CD8-positive, alpha-beta memory T cell (primary cell): ENCODE measurements around the gene DIAPH2. TPM values are rescaled to one million over a fixed set of nuclear protein-coding genes. Genes with fewer than 3 reads are reported as not detected.

Experiments
- CTCF ChIA-PET: fragments of 350-600 bp; sonication (Branson Sonifier 250); formaldehyde crosslinking; loops from one replicate; lab custom pipeline; 2021; ENCODE audit warnings: antibody characterized with exemption; lab: Charles Lee
- POLR2A ChIA-PET: fragments of 350-600 bp; sonication (Branson Sonifier 250); formaldehyde crosslinking; loops from one replicate; lab custom pipeline; 2021; ENCODE audit warnings: antibody characterized with exemption; lab: Charles Lee
- DNase-seq, 5 donors: peaks; one replicate each; pipeline versions ENCODE4 v3.0.0 to v3.0.0-alpha.2; 2020 to 2022; ENCODE audit warnings: mixed read lengths in 1 of 5
- H3K27ac ChIP-seq: one replicate; pipeline ENCODE4 v1.7.0; 2013; ENCODE audit warnings: low read depth, mild to moderate bottlenecking, low read length, moderate library complexity
- H3K27me3 ChIP-seq: 2 replicates; pipeline ENCODE4 v1.7.0; 2013; ENCODE audit warnings: low read length, mild to moderate bottlenecking; ENCODE audit not compliant: insufficient read depth, poor library complexity, severe bottlenecking
- H3K36me3 ChIP-seq: 2 replicates; pipeline ENCODE4 v1.7.0; 2013; ENCODE audit warnings: mild to moderate bottlenecking, low read length, moderate library complexity; ENCODE audit not compliant: insufficient read depth
- H3K4me1 ChIP-seq: 2 replicates; pipeline ENCODE4 v1.7.0; 2013; ENCODE audit warnings: mild to moderate bottlenecking, low read length, moderate library complexity; ENCODE audit not compliant: insufficient read depth
- H3K4me3 ChIP-seq: 2 replicates; pipeline ENCODE4 v1.7.0; 2013; ENCODE audit warnings: mild to moderate bottlenecking, low read length
- H3K9me3 ChIP-seq: 2 replicates; pipeline ENCODE4 v1.7.0; 2013; ENCODE audit warnings: mild to moderate bottlenecking, low read length
- H3K27ac Mint-ChIP-seq, 8 donors: one replicate each; pipeline ENCODE4 v1.8.0; 2020 to 2021; ENCODE audit warnings: mixed read lengths in 8 of 8, mild to moderate bottlenecking in 6 of 8, inconsistent platforms in 3 of 8, moderate library complexity in 3 of 8
- H3K27me3 Mint-ChIP-seq, 2 donors: one replicate each; pipeline ENCODE4 v1.8.0; 2020 to 2021; ENCODE audit warnings: mixed read lengths in 2 of 2, mild to moderate bottlenecking in 1 of 2, moderate library complexity in 1 of 2
- H3K36me3 Mint-ChIP-seq, 3 donors: one replicate each; pipeline ENCODE4 v1.8.0; 2020 to 2021; ENCODE audit warnings: mixed read lengths in 3 of 3, inconsistent platforms in 1 of 3, mild to moderate bottlenecking in 1 of 3
- H3K4me1 Mint-ChIP-seq, 3 donors: one replicate each; pipeline ENCODE4 v1.8.0; 2020 to 2021; ENCODE audit warnings: mixed read lengths in 3 of 3, inconsistent platforms in 1 of 3, mild to moderate bottlenecking in 1 of 3
- H3K4me3 Mint-ChIP-seq, 7 donors: one replicate each; pipeline ENCODE4 v1.8.0; 2020 to 2021; ENCODE audit warnings: mixed read lengths in 7 of 7, mild to moderate bottlenecking in 6 of 7, moderate library complexity in 4 of 7, inconsistent platforms in 2 of 7
- H3K9me3 Mint-ChIP-seq, 5 donors: one replicate each; pipeline ENCODE4 v1.8.0; 2020 to 2022; ENCODE audit warnings: mixed read lengths in 5 of 5, mild to moderate bottlenecking in 3 of 5, moderate library complexity in 2 of 5, inconsistent platforms in 1 of 5
- polyA plus RNA-seq: library from polyadenylated mRNA; unstranded; fragments of 300-500 nt; fragmentation: Illumina TruSeq; gene quantifications from one replicate; pipeline ENCODE4 v1.2.3, GENCODE V29; 2021
- total RNA-seq, 2 experiments: library from RNA; stranded (reverse); gene quantifications; one replicate each; pipeline ENCODE4 v1.2.3, GENCODE V29; 2021

Gene DIAPH2
- total and polyA plus RNA-seq, 3 experiments from 2014 or later = 5.6 to 11.5 (median 6.0) TPM

GRCh38 chrX:97224148-97224547, 539.5 kb downstream of the DIAPH2 start:
- Mint-ChIP-seq H3K4me3 (no peak overlapping the region), H3K27ac (no peak overlapping the region), H3K27me3 (no peaks in the 10 kb centered on the region), H3K4me1 (no peaks in the 10 kb centered on the region), H3K9me3 (no peaks in the 10 kb centered on the region), H3K36me3 (no peaks in the 10 kb centered on the region)
- DNase-seq = no peak
- no peak overlapping the region for H3K4me3 ChIP-seq
- H3K27ac ChIP-seq = no peak overlapping the region
- POLR2A ChIA-PET = no interaction called here
- CTCF ChIA-PET = no interaction called here
- H3K9me3 ChIP-seq = no peaks in the 10 kb centered on the region
- H3K36me3 ChIP-seq = no peaks in the 10 kb centered on the region
- no peaks in the 10 kb centered on the region for H3K27me3 ChIP-seq
- H3K4me1 ChIP-seq = no peaks in the 10 kb centered on the region

GRCh38 chrX:97229318-97229717, 544.7 kb downstream of the DIAPH2 start:
- Mint-ChIP-seq H3K27me3 (no peaks in the 10 kb centered on the region), H3K36me3 (no peaks in the 10 kb centered on the region), H3K4me1 (no peaks in the 10 kb centered on the region), H3K4me3 (no peak overlapping the region), H3K9me3 (no peaks in the 10 kb centered on the region), H3K27ac (no peak overlapping the region)
- POLR2A ChIA-PET = no interaction called here
- Histone ChIP-seq H3K27ac (no peak overlapping the region), H3K4me1 (no peaks in the 10 kb centered on the region), H3K27me3 (no peaks in the 10 kb centered on the region), H3K4me3 (no peak overlapping the region), H3K36me3 (no peaks in the 10 kb centered on the region), H3K9me3 (no peaks in the 10 kb centered on the region)
- CTCF ChIA-PET = no interaction called here
- DNase-seq = no peak

DNA sequence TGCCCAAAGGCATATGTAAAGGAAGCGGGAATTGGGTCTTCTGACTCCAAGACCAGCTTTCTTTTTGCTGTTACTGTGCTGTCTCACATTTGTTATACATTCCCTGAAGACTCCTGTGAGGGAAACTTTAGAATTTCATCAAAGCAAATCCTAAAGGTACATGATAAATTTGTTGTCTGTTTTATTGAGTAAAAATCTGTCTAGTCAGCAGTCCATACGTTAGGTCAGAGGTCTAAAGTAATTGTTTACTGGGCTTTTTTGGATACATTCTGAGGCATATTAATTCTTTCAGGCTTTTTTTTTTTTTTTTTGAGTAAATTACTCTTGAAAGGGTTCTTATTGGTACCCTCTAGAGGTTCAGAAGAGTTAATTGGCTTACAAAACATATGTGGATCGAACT, 546.3 kb downstream of the DIAPH2 start:
- Histone ChIP-seq H3K27me3 (no peaks in the 10 kb centered on the region), H3K4me3 (no peak overlapping the region), H3K9me3 (no peaks in the 10 kb centered on the region), H3K4me1 (no peaks in the 10 kb centered on the region), H3K27ac (no peak overlapping the region), H3K36me3 (no peaks in the 10 kb centered on the region)
- H3K27me3 Mint-ChIP-seq = no peaks in the 10 kb centered on the region
- CTCF ChIA-PET = no interaction called here
- DNase-seq = no peak
- no peaks in the 10 kb centered on the region for H3K4me1 Mint-ChIP-seq
- H3K36me3 Mint-ChIP-seq = no peaks in the 10 kb centered on the region
- H3K27ac Mint-ChIP-seq = no peak overlapping the region
- H3K9me3 Mint-ChIP-seq = no peaks in the 10 kb centered on the region
- no peak overlapping the region for H3K4me3 Mint-ChIP-seq
- POLR2A ChIA-PET = no interaction called here

DNA sequence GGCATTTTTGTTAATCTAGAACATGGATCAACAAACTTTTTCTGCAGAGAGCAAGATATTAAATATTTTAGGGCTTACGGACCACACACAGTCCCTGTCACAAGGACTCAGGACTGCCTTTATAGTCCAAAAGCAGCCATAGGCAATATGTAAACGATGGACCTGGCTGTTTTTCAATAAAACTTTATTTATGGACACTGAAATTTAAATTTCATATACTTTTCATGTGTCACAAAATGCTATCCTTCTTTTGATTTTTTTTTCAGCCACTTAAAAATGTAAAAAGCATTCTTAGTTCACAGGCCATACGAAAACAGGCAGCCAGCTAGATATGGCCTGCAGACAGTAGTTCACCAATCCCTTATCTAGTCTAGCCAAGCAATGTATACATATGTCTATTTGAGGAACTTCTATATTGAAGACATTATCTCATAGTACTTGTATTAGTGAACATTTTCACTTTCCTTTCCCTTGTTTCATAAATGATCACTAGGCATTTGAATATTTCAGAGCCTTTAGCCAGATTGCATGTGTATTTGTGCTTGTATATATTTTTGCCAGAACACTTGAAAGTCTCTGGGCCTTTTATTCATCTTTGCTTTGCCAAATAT, 549.9 kb downstream of the DIAPH2 start:
- no peaks in the 10 kb centered on the region for H3K27me3 Mint-ChIP-seq
- Histone ChIP-seq H3K27ac (no peak overlapping the region), H3K27me3 (no peaks in the 10 kb centered on the region), H3K4me1 (no peaks in the 10 kb centered on the region), H3K9me3 (no peaks in the 10 kb centered on the region), H3K4me3 (no peak overlapping the region), H3K36me3 (no peaks in the 10 kb centered on the region)
- CTCF ChIA-PET = no interaction called here
- no peak overlapping the region for H3K4me3 Mint-ChIP-seq
- H3K4me1 Mint-ChIP-seq = no peaks in the 10 kb centered on the region
- H3K36me3 Mint-ChIP-seq = no peaks in the 10 kb centered on the region
- POLR2A ChIA-PET = no interaction called here
- no peak for DNase-seq
- no peak overlapping the region for H3K27ac Mint-ChIP-seq
- H3K9me3 Mint-ChIP-seq = no peaks in the 10 kb centered on the region

GRCh38 chrX:97238632-97239031, 554.0 kb downstream of the DIAPH2 start:
- peaks cover 0 to 2% of the 10 kb centered on the region in 2 donors for H3K27me3 Mint-ChIP-seq
- Histone ChIP-seq H3K9me3 (no peaks in the 10 kb centered on the region), H3K36me3 (no peaks in the 10 kb centered on the region), H3K4me1 (no peaks in the 10 kb centered on the region), H3K4me3 (no peak overlapping the region), H3K27me3 (no peaks in the 10 kb centered on the region), H3K27ac (no peak overlapping the region)
- H3K4me3 Mint-ChIP-seq = no peak overlapping the region
- H3K4me1 Mint-ChIP-seq = no peaks in the 10 kb centered on the region
- H3K9me3 Mint-ChIP-seq = peaks cover 0 to 1% (median 0%) of the 10 kb centered on the region in 5 donors
- no peak overlapping the region for H3K27ac Mint-ChIP-seq
- DNase-seq = no peak
- POLR2A ChIA-PET = no interaction called here
- H3K36me3 Mint-ChIP-seq = no peaks in the 10 kb centered on the region
- CTCF ChIA-PET = no interaction called here

DNA sequence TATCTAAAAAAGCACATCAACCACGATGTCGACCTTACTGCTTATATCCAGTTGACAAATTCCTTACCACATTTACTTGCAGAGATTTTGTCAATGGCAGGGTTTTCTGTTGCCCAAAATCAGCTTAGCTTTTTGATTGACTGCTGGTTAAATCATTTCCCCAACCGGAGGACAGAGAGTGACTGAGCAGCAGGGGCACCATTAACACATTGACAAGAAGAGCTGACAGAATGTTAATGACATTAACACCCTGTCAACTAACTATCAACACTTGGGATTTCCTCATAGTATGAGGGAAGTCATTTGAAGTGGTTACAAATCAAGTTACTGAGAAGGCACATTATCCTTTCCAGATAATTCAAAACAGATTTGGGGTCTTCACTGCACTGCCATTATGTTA, 567.5 kb downstream of the DIAPH2 start:
- no peak overlapping the region for H3K4me3 ChIP-seq
- no peaks in the 10 kb centered on the region for H3K4me1 Mint-ChIP-seq
- H3K27me3 ChIP-seq = no peaks in the 10 kb centered on the region
- H3K9me3 ChIP-seq = no peaks in the 10 kb centered on the region
- CTCF ChIA-PET = no interaction called here
- POLR2A ChIA-PET = no interaction called here
- no peak for DNase-seq
- no peaks in the 10 kb centered on the region for H3K4me1 ChIP-seq
- no peaks in the 10 kb centered on the region for H3K36me3 ChIP-seq
- no peak overlapping the region for H3K4me3 Mint-ChIP-seq
- no peak overlapping the region for H3K27ac Mint-ChIP-seq
- no peak overlapping the region for H3K27ac ChIP-seq
- H3K9me3 Mint-ChIP-seq = no peaks in the 10 kb centered on the region
- peaks cover 0 to 7% (median 2%) of the 10 kb centered on the region in 3 donors for H3K36me3 Mint-ChIP-seq
- H3K27me3 Mint-ChIP-seq = no peaks in the 10 kb centered on the region

DNA sequence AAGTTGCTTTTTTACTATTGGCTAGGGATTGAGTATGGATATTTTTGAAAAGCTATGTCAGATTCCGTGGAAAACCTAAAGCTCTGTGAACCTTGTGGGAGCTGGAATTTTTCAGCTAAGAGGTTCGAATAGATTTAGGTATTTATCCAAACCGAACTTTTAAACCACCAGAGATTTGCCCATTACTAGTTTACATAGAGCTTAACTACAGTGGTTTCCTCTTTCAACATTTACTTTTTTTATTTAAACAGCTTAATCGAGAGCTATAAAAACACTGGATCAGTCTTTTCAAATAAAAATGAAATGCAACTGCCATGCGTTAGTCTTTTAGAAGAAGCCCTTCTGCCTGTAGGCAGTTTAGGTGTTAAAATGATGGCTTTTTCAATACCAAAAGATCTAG, 576.0 kb downstream of the DIAPH2 start:
- no peaks in the 10 kb centered on the region for H3K4me1 ChIP-seq
- CTCF ChIA-PET = no interaction called here
- no peak overlapping the region for H3K4me3 ChIP-seq
- Mint-ChIP-seq H3K4me1 (no peaks in the 10 kb centered on the region), H3K27me3 (no peaks in the 10 kb centered on the region), H3K36me3 (peaks cover 0 to 4% (median 3%) of the 10 kb centered on the region in 3 donors), H3K27ac (no peak overlapping the region), H3K4me3 (no peak overlapping the region), H3K9me3 (no peaks in the 10 kb centered on the region)
- no peaks in the 10 kb centered on the region for H3K27me3 ChIP-seq
- H3K36me3 ChIP-seq = no peaks in the 10 kb centered on the region
- POLR2A ChIA-PET = no interaction called here
- no peak for DNase-seq
- H3K27ac ChIP-seq = no peak overlapping the region
- no peaks in the 10 kb centered on the region for H3K9me3 ChIP-seq

DNA sequence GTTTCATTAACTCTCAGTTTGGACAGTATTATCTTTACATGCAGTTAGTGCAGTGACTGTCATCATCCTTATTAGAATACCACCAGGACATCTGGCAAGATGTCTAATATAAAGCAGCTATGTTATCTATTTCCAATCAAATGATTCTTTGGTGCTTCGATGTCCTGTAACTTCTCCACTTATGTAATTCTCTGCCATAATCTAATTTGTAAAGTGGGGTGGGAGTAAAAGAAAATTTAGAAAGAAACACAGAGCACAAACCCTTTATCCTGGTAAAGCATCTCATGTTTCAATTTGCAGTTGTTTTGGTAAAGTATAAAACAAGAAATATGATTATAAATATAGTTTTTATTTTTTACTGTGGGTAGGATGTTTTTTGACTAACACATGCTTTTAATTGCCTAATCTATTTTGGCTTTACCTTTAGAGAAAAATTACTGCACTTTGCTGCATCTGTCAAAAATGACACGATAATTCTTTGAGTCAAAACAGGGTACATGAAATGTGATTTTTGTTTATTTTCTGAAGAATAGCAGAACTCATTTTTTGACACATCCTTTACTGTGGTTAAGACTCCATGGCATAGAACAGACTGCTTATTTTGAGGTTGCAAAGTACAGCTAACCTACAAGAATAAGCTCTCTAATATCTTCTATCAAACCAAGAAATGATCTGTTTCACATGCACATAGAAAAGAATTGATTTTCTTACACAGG, 581.9 kb downstream of the DIAPH2 start:
- Histone ChIP-seq H3K27me3 (no peaks in the 10 kb centered on the region), H3K4me1 (no peaks in the 10 kb centered on the region), H3K9me3 (no peaks in the 10 kb centered on the region), H3K27ac (no peak overlapping the region), H3K36me3 (no peaks in the 10 kb centered on the region), H3K4me3 (no peak overlapping the region)
- POLR2A ChIA-PET = no interaction called here
- Mint-ChIP-seq H3K27me3 (peaks cover 0 to 2% of the 10 kb centered on the region in 2 donors), H3K27ac (no peak overlapping the region), H3K36me3 (peaks cover 0 to 4% (median 0%) of the 10 kb centered on the region in 3 donors), H3K9me3 (no peaks in the 10 kb centered on the region), H3K4me1 (no peaks in the 10 kb centered on the region), H3K4me3 (no peak overlapping the region)
- CTCF ChIA-PET = no interaction called here
- DNase-seq = no peak
